WERI-Rb-1 (cell line): ENCODE measurements around the gene PCED1B.

ENCODE experiments used
- DNase-seq: peaks from one replicate; pipeline ENCODE4 v3.0.0-alpha.2; 2020
- H3K27ac ChIP-seq: fragments of 250-450 bp; sonication (Bioruptor Pico); 2 replicates; pipeline ENCODE4 v1.5.1; 2020; ENCODE audit warnings: mild to moderate bottlenecking, moderate library complexity
- H3K27me3 ChIP-seq: fragments of 250-450 bp; sonication (Bioruptor Pico); 2 replicates; pipeline ENCODE4 v1.5.1; 2021; ENCODE audit warnings: mild to moderate bottlenecking, low read depth, moderate library complexity; ENCODE audit not compliant: insufficient read depth, severe bottlenecking
- H3K36me3 ChIP-seq: fragments of 250-450 bp; sonication (Bioruptor Pico); 2 replicates; pipeline ENCODE4 v1.5.1; 2020; ENCODE audit warnings: mild to moderate bottlenecking, moderate library complexity
- H3K4me3 ChIP-seq: 2 replicates; pipeline ENCODE4 v1.5.1; 2011; ENCODE audit warnings: low read depth, mild to moderate bottlenecking, control low read depth, low read length
- H3K9me3 ChIP-seq: fragments of 250-450 bp; sonication (Bioruptor Pico); 2 replicates; pipeline ENCODE4 v1.5.1; 2021; ENCODE audit warnings: mild to moderate bottlenecking, moderate library complexity; ENCODE audit not compliant: severe bottlenecking
- TF ChIP-seq, protein P1 (sequence below): IDR thresholded peaks from 2 replicates; pipeline ENCODE4 v1.5.1; 2011; ENCODE audit warnings: low read depth, mild to moderate bottlenecking, control low read depth, inconsistent platforms, low read length

PCED1B gene

GRCh38 chr12:47091009-47091408 lies 11.6 kb downstream of the PCED1B start:
- no peak overlapping the region for H3K27ac ChIP-seq
- no peaks in the 10 kb centered on the region for H3K36me3 ChIP-seq
- DNase-seq: no peak
- peaks cover 15% of the 10 kb centered on the region for H3K27me3 ChIP-seq
- TF ChIP-seq, protein P1, sequence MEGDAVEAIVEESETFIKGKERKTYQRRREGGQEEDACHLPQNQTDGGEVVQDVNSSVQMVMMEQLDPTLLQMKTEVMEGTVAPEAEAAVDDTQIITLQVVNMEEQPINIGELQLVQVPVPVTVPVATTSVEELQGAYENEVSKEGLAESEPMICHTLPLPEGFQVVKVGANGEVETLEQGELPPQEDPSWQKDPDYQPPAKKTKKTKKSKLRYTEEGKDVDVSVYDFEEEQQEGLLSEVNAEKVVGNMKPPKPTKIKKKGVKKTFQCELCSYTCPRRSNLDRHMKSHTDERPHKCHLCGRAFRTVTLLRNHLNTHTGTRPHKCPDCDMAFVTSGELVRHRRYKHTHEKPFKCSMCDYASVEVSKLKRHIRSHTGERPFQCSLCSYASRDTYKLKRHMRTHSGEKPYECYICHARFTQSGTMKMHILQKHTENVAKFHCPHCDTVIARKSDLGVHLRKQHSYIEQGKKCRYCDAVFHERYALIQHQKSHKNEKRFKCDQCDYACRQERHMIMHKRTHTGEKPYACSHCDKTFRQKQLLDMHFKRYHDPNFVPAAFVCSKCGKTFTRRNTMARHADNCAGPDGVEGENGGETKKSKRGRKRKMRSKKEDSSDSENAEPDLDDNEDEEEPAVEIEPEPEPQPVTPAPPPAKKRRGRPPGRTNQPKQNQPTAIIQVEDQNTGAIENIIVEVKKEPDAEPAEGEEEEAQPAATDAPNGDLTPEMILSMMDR: no peak
- no peak overlapping the region for H3K4me3 ChIP-seq
- no peaks in the 10 kb centered on the region for H3K9me3 ChIP-seq

DNA sequence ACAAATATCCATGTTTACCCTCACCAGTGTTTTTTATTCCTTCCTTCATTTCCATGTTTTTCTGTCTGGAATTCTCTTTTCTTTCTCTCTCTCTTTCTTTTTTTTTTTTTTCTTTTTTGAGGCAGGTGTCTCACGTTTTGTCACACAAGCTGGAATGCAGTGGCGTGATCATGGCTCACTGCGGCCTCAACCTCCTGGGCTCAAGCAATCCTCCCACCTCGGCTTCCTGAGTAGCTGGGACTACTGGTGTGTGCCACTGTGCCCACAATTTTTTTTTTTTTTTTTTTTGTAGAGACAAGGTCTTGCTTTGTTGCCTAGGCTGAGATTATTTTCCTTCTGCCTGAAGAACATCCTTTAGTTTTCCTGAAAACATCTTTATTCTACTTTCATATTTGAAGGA lies 15.4 kb downstream of the PCED1B start:
- Histone ChIP-seq H3K36me3 (no peaks in the 10 kb centered on the region), H3K27me3 (peaks cover 21% of the 10 kb centered on the region), H3K4me3 (no peak overlapping the region), H3K27ac (no peak overlapping the region), H3K9me3 (no peaks in the 10 kb centered on the region)
- no peak for DNase-seq
- TF ChIP-seq, protein P1: no peak

DNA sequence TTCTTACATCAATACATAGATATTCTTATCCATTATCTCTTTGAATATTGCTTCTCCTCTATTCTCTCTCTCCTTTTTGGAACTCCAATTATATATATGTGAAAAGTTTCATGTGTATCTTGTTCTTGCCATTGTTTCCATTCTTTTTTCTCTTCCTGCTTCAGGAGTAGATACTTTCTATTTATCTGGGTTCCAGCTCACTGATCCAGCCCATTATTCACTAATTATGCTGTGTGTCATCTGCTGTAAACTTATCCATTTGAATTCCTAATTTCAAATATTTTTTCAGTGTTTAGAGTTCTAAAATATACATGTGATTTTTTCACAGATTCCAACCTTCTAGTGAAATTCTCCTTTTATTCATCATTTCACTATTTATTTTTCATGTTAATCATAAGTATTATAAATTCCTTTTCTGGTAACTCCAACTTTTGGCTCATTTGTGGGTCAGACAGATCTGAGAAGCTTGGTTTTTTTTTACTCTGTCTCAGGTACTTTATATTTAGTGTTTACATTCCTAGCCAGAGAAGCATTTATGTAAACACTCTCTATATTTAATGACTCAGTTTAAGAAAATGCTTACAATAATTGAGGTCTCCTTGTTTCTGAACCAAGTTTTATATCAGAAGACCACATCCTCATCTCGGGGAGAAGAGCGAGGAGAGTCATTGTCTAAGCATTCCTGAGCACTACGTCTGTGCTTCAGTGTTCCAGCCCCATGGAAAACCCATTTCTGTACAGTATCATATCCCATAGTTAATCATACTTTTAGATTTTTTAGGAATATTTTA lies 16.2 kb downstream of the PCED1B start:
- Histone ChIP-seq H3K36me3 (no peaks in the 10 kb centered on the region), H3K4me3 (no peak overlapping the region), H3K27ac (no peak overlapping the region), H3K9me3 (no peaks in the 10 kb centered on the region), H3K27me3 (peaks cover 24% of the 10 kb centered on the region)
- DNase-seq: no peak
- TF ChIP-seq, protein P1: no peak

GRCh38 chr12:47097276-47097896 lies 18.0 kb downstream of the PCED1B start:
- H3K4me3 ChIP-seq: no peak overlapping the region
- TF ChIP-seq, protein P1: no peak
- DNase-seq: no peak
- H3K27me3 ChIP-seq: peaks cover 39% of the 10 kb centered on the region
- no peak overlapping the region for H3K27ac ChIP-seq
- no peaks in the 10 kb centered on the region for H3K9me3 ChIP-seq
- H3K36me3 ChIP-seq: no peaks in the 10 kb centered on the region

- Histone ChIP-seq H3K4me3 (no peak overlapping the region), H3K9me3 (no peaks in the 10 kb centered on the region), H3K27me3 (peaks cover 40% of the 10 kb centered on the region), H3K36me3 (no peaks in the 10 kb centered on the region), H3K27ac (no peak overlapping the region)
- TF ChIP-seq, protein P1: no peak
- DNase-seq: no peak
These were observed 18.7 kb downstream of the PCED1B start for GRCh38 chr12:47098099-47098498.

DNA sequence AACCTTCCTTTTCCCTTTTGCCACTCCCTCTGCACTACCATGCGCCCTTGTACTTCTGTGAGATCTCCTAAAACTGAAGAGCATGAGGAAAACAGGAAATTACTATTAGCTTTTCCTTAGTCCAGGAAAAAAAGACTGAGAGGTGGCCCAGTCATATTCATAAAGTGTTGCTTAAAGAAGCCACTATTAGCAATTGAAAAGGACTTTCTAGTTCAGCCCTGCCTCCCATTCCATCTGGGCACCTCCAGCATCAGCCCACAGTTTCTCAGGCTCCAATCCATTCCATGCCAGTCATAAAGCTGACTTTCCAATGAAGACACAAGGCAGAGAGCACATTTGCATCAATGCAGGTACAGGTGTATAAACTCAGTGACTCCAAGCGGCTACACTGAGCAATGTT lies 20.2 kb downstream of the PCED1B start:
- peaks cover 43% of the 10 kb centered on the region for H3K27me3 ChIP-seq
- no peaks in the 10 kb centered on the region for H3K36me3 ChIP-seq
- H3K4me3 ChIP-seq: no peak overlapping the region
- TF ChIP-seq, protein P1: no peak
- H3K9me3 ChIP-seq: no peaks in the 10 kb centered on the region
- DNase-seq: no peak
- H3K27ac ChIP-seq: no peak overlapping the region
